Glomerular visceral epithelial cell (primary cell): ENCODE measurements around the gene ATF6B.
A peak's percentile ranks its signal among the peaks of the same experiment; 100 is the strongest.

ENCODE experiments used
- DNase-seq: peaks from one replicate; pipeline ENCODE4 v3.0.0-alpha.2; 2016; ENCODE audit errors: extremely low spot score

The ATF6B gene

DNA sequence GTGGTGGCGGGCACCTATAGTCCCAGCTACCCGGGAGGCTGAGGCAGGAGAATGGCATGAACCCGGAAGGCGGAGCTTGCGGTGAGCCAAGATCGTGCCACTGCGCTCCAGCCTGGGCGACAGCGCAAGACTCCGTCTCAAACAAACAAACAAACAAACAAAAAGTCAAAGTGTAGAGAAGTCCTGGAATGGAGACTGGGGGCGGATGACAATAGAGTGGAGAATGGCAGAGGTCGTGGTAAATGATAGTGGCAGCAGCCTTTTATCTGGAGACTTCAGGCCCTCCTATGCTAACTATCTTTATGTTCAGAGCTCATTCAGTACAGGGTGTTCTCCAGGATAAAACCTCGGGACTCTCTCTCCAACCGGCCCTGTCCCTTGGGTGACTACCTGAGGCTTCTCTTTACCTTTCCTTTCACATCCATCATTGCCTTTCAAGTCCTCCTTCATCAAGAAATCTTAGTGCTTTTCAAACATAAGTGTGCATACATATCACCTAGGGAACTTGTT, 3.4 kb upstream of the ATF6B start:
- no peak for DNase-seq

DNA sequence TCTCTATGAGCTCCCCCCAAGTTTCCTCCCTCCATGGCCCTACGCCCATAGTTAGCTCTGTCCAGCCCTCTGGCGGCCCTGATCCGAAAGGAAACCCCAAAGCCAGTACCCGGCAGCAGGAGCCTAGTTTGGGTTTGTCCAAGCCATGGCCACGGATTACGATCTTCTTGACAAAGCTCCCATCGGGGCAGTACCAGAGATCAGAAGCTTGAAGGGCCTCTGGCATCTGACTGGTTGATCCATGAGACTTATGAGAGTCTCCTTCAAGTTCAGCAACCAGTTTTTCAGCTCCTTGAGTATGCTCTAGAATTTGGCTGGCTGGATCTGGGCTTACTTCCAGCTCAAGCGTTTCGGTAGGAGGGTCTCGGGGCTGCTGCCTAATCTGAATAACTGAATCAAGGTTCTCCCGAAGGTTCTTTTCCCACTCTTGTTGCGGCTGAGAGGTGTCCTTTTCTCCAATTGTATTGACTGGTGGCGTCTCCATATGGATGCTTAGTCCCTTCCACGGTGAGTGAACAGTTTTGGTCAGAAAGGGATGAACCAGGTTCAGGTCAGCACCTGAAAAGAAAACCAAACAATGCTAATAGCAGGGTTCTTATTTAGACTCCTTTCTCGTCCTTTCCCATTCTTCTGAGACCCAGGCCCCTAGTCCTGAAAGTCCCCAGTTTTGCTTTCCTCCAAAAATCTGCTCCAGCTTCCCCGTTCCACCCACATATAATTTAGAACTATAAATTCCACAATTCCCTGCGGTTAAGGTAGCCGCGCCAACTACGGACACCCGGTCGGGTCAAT, 1.4 kb upstream of the ATF6B start:
- DNase-seq = no peak

DNA sequence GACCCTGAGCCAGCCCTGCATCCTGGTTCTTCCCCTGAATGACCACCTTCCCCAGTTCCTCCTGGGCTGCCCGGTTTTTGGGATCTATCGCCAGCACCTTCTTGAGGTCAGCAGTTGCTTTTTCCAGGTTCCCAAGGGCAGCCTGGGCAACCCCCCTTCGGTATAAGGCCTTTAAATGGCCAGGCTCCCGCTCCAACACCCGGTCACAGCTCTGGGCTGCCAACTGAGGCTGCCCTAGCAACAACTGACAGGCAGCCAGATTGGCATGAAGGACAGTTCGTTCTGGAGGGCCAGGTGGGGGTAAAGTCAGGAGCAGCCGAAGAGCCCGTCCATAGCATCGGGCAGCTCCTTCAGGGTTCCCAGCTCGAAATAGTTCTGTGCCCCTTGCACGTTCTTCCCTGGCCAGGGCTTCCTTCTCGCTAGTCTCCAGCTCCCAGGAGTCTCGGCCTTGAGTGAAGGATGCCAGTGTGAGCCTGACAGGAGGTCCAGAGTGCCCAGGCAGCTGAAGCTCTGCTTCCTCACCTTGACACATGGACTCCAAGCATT, 778 bp upstream of the ATF6B start:
- no peak for DNase-seq

DNA sequence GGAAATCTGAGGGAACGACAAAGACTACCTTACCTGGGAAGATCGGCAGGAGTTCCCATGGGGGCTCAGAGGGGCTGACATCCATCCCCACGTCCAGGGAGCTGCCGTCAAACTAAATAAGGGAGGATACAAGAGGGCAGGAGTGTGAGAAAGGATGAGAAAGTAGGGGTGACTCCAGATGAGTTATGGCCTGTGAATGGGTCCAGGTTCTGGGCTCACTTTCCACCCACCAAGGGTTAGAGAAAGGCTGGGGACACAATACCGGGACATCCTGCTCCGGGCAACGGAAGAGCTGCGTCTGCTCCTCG, 683 bp downstream of the ATF6B start:
- DNase-seq = no peak

DNA sequence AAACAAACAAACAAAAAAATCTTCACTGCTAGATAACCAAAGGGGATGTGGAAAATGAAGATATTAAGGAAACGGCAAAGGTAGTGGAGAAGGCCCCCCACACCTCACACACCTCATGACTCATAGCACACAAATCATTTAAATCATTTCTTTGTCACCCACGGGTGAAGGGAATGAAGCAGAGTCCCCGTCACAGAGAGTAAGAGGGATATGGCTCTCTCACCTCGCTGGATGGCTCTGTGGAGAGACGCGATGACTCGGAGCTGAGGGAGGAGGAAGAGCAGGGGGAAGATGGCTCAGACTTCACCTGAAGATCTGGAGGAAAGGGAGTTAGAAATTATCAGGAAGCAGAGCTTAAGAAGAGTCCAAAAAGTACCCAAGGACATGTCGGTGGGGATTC, 1.2 kb downstream of the ATF6B start:
- no peak for DNase-seq

DNA sequence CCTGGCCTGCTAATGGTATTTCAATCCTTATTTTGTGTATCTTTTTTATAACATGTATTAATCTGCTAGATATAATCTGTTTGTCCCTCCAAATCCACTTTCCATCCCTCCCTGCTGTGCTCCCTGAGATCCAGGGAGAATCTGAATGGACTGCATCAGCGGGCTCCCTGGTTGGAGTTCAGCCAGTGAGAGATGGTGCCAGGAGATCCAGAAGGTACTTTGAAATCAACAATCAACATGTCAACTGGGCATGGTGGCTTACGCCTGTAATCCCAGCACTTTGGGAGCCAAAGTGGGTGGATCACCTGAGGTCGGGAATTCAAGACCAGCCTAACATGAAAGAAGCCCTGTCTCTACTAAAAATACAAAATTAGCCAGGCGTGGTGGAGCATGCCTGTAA, 4.4 kb downstream of the ATF6B start:
- DNase-seq = no peak

DNA sequence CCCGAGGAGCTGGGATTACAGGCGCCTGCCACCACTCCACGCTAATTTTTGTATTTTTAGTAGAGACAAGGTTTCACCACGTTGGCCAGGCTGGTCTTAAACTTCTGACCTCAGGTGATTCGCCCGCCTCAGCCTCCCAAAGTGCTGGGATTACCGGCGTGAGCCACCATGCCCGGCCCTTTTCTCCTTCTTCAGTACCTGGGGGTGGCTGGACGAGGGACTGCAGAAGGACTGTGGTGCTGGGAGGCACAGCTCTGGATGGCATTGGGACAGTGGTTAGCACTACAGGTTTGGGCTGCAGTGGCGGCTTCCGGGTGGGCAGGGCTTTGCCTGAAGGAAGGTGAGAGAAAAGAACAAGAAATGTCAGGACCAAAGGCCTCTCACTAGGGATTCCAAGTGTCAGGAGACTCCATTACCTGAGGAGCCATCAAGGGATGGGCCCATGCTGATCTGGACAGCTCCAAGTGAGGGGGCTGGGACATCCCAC, 7.4 kb downstream of the ATF6B start:
- DNase-seq = no peak

DNA sequence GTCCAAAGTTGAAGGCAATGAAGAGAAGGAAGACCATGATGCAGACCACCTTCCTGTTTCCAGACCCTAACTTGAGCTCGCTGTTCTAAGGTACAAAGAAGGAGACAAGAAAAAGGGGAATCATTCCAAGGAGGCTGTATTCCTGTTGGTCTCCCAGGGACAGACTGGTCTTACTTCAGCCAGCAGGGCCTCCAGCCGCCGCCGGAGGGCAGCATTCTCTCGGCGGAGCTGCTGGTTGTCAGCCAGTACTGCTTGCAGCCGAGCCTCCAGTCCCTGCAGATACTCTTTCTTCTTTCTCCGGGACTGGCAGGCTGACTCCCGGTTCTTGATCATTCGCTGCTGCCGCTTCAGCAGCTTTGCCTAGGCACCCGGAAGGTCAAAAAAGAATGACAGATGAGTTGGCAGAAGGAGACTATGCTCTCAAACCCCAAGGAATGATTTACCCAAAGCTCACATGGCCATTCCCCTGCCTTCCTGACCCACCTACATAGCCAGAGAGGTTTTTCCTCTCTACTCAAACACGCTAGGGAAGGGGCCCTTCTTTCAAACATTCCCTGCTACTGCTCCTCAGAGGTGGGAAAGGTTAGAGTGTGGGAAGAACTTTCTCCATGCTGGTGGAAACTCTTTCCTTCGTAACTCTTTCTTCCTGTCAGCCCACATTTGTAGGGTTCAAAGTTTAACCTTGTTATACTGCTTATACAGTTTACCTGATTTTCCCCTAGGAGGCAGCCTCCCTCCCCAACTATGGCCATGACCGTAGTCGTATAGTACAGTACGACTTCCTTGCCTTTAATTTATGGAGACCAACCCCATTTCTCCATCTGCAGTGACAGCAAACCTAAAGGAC, 9.0 kb downstream of the ATF6B start:
- DNase-seq = peak; percentile 87

DNA sequence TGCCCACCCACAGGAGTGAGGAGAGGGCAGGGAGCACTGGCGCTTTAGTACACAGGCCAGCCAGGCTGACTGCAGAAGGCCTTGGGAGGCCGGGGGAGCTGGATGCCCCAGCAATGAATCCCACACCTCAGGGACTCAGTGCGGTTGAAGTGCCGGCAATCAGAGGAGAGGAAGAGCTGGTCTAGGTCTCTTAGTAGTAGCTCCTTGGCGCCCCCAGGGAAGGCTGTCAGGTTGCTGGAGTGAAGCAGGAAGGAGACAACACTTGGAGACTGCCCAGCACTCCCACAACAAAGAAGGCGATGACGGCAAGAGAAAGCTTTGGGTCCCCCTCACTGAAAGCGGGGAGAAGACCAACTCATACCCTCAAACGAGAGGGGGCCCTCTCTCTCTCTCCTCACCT, 10.6 kb downstream of the ATF6B start:
- no peak for DNase-seq

DNA sequence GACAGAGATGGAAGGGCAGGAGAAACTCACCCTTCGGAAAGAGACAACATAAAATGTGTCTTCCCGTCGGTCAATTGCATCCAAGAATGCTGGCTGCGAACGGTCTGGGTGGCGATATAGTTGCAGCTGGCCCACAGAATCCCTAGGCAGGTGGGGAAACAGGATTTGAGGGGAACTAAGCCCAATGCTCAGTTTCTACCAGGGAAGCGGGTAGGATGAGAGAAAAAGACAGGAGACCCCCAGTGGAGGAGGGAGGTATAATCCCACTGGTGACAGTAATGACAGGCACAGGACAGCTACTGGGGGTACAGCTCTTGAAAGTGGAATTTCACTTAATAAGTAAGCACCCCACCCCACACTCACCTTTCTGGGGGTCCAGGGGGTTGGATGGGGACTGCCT, 11.4 kb downstream of the ATF6B start:
- no peak for DNase-seq

DNA sequence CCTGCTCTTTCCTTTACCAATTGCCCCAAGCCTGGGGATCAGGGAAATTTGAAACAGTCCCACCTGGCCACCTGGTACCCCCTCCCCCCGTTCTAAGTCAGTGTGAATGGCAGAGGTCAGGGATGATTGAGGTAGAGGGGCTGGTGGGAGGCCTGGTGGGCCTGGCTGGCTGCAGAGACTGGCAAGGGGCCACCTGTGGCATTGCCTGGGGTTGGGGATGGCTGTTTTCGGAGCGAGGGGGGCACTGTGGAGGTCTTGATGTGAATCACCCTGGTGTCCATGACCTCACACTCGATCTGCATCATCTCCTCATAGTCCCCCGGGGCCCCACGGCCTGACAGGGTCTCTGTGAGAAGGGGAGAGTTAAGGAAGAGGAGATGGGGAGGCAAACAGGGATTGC, 12.4 kb downstream of the ATF6B start:
- no peak for DNase-seq

DNA sequence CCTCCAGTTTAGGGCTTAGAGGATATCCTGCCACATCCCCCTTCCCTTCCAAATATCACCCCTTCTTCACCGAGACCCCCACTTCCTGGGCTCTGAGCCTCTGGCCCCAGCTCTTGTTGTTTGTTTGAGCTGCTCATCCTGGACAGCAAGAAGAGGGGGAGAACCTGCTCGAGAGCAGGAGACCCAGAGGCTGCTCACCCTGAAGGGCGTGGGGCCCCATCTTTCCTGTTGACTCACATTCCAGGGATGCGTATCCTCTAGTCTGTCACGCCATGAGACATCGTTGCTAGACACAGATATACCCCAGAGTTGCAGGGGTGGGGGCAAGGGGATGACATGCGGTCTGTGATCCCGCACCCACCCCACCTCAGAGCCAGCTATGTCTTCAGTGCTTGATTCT, 13.2 kb downstream of the ATF6B start:
- peak; percentile 76 for DNase-seq

DNA sequence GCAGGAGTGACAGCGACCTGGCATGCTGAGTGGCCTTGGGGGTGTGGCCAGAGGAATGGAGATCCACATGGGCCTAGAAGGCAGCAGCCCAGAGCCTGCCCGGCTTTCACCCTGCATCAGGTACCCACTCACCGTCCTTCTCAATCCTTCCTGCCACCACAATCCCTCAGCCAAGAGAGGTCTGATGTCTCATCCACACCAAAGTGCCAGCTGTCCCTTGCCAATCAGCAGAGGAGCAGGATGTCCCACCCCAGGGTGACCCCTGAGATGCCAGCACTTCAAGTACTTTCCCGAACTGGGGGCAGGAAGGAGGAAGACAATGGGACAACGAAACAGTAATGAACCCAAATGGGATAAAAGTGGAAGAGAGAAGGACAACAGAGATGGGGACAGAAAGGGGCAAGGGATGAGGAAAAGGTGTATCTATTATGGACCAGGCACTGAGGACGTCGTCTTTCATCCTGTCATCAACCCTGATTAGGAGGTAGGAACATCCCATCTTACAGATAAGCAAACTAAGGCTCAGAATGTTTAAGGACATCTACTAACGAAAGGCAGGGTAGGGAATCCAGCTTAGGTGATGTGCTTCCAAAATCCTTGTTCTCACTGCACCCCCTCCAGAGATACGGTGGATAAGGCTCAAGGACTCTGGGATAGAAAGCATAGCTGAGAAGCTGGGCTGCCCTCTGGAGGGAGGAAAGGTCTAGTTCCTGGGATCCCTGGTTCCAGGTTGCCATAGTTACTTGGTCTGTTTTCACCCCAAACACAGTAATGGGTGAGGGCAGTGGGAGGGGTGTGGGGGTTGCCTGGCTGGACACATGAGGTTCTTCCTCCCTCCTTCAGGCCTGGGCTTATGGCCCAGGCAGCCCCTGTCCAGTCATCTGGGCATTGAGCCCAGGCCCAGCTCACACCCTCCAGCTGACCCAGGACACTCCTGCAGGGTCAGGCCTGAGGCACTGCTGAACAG, 14.4 kb downstream of the ATF6B start:
- DNase-seq = peak; percentile 91

DNA sequence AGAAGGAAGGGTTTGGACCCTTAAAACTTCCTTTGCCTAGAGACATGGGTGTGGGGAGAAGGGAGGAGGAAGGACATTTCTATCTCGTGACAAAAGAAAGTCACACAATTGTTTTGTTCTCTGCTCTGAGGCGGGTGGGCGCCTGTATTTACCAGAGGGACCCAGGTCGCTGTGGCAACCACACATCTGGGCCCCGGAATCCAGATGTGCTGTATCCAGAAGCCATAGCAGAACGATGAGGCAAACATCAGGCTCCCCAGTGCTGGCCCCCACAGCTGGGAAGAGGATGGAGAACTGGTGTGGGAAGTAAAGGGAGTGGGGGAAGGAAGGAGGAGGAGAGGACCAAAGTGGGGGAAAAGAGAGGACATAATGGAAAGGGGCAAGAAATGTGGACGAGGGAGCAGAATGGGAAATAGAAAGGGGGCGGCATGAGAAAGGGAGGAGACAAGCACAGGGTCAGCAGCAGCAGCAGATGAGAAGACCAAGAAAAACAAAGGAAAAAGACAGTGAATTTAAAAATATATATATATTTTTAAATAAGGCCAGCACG, 15.5 kb downstream of the ATF6B start:
- no peak for DNase-seq

DNA sequence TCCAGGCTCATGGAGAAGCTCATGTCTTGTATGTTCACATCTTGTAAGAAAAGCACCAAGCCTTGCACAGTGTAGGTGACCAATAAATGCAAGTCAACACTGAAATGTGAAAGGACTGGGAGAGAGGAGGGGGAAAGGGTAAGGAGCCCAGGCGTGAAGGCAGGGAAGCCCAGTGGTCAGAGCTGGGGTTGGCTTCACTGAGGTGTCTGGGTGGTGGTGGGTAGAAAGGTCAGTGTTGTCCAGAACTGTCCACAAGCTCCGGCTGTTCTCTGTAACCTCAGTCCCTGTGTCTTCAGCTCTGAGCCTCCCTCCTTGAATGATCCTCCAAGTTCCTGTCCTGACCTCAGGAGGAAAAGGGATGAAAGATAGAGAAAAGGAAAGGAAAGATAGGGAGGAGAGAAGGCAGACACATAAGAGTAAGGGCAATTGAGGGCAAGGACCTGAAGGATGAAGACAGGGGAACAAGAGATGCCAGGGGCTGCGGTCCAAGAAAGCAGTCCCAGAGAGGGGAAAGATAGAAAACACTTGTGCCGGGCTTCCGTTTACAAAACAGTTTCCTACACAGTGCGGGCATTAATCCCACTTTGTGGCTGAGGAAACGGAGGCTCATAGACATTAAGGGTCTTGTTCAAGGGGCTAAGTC, 16.5 kb downstream of the ATF6B start:
- no peak for DNase-seq

DNA sequence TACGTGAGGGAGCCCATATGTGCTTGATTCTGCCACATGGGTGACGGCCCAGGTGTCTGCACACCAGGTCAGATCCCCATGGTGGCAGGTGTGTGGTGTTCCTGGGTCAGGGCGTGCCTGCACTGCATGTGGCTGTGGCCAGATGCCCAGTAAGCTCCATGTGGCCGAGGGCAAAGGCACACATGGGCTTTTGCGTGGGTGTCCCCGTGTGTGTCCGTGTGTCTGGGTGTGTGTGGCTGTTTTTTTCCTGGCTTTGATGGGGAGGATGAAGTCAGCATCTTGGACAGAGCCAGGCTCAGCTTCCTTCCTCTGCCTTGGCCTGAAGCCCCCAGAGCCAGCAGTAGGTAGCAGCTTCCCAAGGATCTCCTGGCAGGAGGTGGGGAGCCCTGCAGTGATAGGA, 17.4 kb downstream of the ATF6B start:
- DNase-seq = no peak

DNA sequence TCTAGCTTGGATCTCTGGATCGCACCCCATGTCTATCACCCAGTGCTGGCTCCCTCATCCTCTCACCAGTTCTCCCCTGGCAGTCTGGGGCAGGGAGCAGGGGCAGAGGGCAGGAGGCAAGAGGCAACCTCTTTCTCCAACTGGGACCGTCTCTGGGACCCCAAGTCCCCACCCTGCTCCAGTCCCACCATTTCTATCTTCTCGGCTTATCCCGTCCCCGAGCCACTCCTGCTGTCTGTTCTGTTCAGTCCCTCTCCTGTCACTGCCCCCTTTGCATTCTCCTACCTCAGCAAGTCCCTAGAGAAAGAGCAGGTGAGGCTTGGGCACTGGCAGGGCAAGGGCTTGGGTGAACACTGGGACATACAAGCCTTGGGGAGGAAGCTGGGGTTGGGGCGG, 18.3 kb downstream of the ATF6B start:
- no peak for DNase-seq

DNA sequence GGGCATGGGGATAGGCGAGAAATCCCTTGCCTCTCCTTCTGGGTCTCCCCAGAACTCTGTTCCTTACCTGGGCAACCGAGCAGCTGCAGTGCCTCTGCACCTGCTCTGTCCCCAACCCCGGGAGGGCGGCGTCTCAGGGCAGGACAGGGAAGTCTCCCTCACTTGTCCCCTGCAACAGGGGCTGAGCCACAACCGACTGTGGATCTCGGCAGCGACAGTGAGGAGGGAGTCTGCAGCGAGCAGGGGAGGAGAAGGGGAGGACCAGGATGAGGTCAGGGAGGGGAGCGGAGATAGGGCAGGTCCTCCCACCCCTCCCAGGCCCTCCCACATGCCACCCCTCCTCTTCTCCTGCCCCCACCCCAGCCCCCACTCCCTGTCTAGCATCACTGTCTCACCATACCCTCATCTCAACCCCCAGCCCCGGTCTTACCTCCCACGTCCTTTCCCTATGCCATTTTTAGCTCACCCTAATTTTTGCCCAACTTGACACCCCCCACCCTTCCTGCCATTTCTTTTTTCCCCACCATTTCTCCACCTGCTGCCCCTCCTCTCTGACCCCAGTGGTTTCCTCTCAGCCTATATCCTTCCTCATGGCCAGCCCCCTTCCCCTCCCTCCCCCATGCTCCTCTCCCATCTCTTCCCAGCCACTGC, 18.8 kb downstream of the ATF6B start, which contains the start of gene TNXB:
Gene TNXB, minus strand, starts transcription at position 225 of the 651 bp plus-strand sequence. CDS start 11,140 bp downstream, outside the sequence.
- no peak for DNase-seq

DNA sequence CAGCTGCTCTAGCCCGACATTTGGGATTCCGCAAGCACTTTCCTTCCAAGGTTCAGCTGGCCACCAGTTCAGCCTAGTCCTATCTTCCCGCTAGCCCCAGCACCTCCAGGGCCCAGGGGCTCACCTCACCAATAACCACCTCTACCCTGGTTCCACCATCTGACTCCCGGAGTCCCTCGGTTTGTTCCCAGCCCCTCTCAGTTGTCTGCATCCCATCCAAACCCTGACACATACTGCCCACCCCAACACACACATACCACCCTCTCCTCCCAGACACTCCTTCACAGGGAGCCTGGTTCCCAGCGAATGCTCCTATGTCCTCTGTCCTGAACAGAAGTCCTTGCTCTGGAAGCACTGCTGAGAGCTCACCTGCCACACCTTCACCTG, 19.3 kb downstream of the ATF6B start:
- DNase-seq = no peak

DNA sequence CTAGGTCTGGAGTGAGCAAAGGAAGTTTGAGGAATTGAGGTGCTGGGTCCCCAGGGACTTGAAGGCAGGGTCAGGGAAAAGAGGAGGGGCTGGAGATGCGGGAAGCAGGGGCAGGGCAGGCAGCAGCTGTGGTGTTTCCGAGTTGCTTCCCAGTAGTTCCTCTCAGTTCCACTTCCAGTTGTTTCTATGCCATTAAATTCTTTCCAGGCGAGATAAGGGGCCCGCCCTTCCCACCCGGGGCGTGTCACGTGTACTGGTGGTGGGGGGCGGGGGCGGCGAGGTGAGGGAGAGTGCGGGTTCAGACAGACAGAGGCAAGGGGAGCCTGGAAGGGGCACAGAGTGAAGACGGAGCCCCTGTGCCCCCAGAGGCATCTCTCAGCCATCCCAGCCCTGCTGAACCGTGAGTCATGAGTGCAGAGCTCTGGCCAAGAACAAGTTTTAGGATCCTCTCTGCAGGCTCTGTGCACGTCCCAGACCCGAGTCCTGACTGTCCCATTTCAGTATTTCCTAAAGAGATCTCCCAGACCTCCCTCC, 19.9 kb downstream of the ATF6B start:
- no peak for DNase-seq
